ENCODE measurements around the gene PRR30.
A peak's percentile ranks its signal among the peaks of the same experiment; 100 is the strongest.

DNA sequence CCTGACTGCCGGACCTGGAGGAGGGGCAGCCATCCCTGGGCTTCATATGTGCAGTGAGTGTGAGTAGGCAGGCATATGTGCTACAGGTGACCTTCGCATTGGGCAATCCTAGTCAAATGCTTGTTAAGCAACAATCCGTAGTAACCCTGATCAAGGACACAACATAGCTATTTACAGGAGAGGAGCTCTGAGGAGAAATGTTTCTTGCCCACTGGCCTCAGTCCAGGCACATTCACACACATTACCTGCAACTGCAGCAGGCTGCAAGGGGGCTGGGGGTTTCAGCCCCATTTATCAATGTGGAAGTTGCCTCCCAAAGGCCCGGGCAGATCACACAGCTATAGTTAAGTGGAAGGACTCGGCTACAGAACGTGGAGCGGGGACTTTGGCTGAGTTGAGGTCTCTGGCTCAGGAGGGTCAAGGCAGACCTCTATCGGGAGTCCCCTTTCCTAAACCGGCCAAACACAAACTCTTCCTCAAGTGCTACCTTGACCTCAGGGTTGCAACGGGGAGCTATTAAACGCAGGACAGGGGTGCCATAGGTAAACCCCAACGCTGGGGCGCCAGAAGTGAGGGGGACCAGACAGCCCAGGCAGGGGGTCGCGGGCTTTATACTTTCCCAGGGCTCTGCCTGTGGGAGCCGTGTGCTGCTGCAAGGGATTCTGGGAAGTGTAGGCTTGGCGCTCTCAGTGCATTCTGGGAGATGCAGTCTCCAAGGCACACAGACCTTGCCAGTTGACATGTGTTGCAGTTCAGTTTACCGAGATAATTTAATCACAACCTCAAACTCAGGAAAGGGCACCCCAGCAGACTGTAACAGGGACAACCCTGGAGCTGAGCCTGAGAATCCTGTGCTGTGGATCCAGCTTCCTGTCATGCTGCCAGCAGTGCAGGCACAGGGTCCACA, 43.2 kb downstream of the PRR30 start:
- TF ChIP-seq, protein P1, sequence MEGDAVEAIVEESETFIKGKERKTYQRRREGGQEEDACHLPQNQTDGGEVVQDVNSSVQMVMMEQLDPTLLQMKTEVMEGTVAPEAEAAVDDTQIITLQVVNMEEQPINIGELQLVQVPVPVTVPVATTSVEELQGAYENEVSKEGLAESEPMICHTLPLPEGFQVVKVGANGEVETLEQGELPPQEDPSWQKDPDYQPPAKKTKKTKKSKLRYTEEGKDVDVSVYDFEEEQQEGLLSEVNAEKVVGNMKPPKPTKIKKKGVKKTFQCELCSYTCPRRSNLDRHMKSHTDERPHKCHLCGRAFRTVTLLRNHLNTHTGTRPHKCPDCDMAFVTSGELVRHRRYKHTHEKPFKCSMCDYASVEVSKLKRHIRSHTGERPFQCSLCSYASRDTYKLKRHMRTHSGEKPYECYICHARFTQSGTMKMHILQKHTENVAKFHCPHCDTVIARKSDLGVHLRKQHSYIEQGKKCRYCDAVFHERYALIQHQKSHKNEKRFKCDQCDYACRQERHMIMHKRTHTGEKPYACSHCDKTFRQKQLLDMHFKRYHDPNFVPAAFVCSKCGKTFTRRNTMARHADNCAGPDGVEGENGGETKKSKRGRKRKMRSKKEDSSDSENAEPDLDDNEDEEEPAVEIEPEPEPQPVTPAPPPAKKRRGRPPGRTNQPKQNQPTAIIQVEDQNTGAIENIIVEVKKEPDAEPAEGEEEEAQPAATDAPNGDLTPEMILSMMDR (IDR thresholded peaks at IDR 0.05), result no peak
- TF ChIP-seq RAD21 (IDR thresholded peaks at IDR 0.05; ENCODE audit: low read length) (peak; percentile 35), JUND (IDR thresholded peaks at IDR 0.05) (no peak)

Measured in SK-N-SH (cell line).